NB4 (cell line): ENCODE measurements around the gene PRR5L.

Source experiments
- DNase-seq: peaks from one replicate; pipeline ENCODE4 v3.0.0; 2010; ENCODE audit warnings: low read depth
- H3K4me3 ChIP-seq: one replicate; pipeline ENCODE4 v1.5.1; 2011; ENCODE audit warnings: mild to moderate bottlenecking, low read depth, low read length, moderate library complexity
- MYC ChIP-seq: IDR thresholded peaks from 2 replicates; pipeline ENCODE4 v1.6.1; 2011; ENCODE audit warnings: low read depth, low read length
- POLR2A ChIP-seq: IDR thresholded peaks from 2 replicates; pipeline ENCODE4 v1.6.1; 2011; ENCODE audit warnings: mild to moderate bottlenecking; ENCODE audit not compliant: insufficient read length; ENCODE audit errors: extremely low read depth
- TF ChIP-seq, protein P1 (sequence below): IDR thresholded peaks from 2 replicates; pipeline ENCODE4 v1.6.1; 2011; ENCODE audit warnings: low read depth, low read length
- TF ChIP-seq, protein P2 (sequence below): IDR thresholded peaks from one replicate; pipeline ENCODE4 v1.5.1; 2012; ENCODE audit warnings: low read depth, low read length

The PRR5L gene

GRCh38 chr11:36380296-36381014 lies 84.4 kb downstream of the PRR5L start:
- TF ChIP-seq, protein P1, sequence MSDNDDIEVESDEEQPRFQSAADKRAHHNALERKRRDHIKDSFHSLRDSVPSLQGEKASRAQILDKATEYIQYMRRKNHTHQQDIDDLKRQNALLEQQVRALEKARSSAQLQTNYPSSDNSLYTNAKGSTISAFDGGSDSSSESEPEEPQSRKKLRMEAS = no peak
- TF ChIP-seq MYC (no peak), POLR2A (no peak)
- TF ChIP-seq, protein P2, sequence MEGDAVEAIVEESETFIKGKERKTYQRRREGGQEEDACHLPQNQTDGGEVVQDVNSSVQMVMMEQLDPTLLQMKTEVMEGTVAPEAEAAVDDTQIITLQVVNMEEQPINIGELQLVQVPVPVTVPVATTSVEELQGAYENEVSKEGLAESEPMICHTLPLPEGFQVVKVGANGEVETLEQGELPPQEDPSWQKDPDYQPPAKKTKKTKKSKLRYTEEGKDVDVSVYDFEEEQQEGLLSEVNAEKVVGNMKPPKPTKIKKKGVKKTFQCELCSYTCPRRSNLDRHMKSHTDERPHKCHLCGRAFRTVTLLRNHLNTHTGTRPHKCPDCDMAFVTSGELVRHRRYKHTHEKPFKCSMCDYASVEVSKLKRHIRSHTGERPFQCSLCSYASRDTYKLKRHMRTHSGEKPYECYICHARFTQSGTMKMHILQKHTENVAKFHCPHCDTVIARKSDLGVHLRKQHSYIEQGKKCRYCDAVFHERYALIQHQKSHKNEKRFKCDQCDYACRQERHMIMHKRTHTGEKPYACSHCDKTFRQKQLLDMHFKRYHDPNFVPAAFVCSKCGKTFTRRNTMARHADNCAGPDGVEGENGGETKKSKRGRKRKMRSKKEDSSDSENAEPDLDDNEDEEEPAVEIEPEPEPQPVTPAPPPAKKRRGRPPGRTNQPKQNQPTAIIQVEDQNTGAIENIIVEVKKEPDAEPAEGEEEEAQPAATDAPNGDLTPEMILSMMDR = no peak
- no peak overlapping the region for H3K4me3 ChIP-seq
- DNase-seq = no peak

DNA sequence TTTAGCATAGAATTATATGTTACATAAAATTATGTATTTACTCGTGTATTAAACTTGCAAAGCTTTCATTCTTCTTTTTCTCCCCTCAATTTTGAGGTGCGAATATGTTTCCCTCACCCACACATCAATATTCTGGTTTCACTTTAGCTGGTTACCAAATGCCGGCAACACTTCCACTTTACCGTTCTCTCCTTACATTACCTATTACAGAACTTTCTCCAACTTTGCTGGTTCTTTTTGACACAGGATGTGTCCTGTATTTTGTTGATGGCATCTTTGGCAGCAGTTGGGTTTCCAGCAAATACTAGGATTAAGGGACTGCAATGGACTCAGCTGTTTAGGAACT lies 84.9 kb downstream of the PRR5L start:
- no peak for TF ChIP-seq MYC
- TF ChIP-seq, protein P1 = no peak
- TF ChIP-seq POLR2A = no peak
- TF ChIP-seq, protein P2 = no peak
- no peak overlapping the region for H3K4me3 ChIP-seq
- DNase-seq = no peak

GRCh38 chr11:36383195-36383594 lies 87.1 kb downstream of the PRR5L start:
- no peak for DNase-seq
- H3K4me3 ChIP-seq = no peak overlapping the region

DNA sequence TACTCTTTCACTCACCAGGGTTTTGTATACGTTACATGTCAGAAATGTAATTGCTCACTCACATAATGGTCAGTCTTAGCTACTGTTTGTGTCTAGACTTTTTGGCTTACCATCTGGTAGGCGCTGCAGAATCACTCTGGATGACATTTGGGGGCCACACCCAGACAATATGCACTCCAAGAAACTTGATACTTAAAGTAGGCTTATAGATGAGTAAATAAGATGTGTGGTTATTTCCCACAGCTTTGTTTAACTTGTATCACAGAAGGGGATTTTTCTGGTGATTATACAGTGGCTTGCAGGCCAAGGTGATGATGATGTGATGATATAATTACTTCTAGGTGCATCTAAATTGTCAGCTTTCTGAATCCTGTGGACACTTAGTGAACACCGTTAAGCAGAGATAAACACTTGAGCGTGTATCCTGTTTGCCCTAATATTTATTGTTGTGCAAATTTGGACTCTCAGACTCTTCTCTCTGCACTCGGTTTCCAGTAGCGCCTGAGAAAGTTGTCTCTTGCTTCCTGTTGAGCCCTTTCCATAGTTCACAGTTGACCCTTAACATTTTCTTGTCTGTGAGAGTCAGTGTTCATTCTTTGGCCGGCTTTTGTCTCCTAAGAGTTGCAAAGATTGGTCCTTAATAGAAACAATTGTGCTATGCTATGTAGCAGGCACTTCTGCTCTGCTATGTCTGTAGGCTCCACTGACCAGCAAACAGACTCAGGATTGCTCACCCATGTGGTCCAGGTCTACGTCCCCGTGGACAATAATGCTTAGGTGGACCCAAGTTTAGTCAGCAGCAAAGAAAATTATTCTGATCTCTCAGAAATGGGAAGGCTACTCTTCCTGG lies 89.3 kb downstream of the PRR5L start:
- DNase-seq = no peak
- TF ChIP-seq, protein P2 = no peak
- TF ChIP-seq POLR2A (no peak), MYC (no peak)
- TF ChIP-seq, protein P1 = no peak

More at GRCh38 chr11:36383195-36383594, 87.1 kb downstream of the PRR5L start:
- no peak for TF ChIP-seq MYC
- TF ChIP-seq, protein P1 = no peak
- TF ChIP-seq POLR2A = no peak
- TF ChIP-seq, protein P2 = no peak

GRCh38 chr11:36386411-36386810 lies 90.3 kb downstream of the PRR5L start:
- no peak overlapping the region for H3K4me3 ChIP-seq
- no peak for TF ChIP-seq MYC
- no peak for DNase-seq

More for the DNA sequence above, 89.3 kb downstream of the PRR5L start:
- H3K4me3 ChIP-seq = no peak overlapping the region

DNA sequence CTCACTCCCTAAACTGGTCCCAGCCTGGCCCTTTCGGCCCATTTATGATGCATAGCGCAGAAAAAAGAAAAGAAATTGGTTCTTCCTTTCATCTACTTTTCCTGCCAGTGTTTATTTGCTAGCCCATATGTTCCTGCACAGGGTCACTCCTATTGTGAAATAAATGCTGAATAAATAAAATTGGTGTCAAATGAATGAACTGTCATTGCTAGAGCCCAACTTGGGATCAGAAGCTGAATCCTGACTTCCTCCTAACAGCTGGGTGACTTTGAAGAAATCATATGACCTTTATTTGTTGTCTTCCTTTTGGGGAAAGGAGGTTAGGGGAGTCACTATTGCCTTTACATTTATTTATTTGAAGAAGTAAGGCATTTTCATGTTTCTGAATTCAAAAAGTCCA lies 92.0 kb downstream of the PRR5L start:
- TF ChIP-seq, protein P1 = no peak
- TF ChIP-seq MYC (no peak), POLR2A (no peak)
- TF ChIP-seq, protein P2 = no peak
- no peak overlapping the region for H3K4me3 ChIP-seq
- DNase-seq = no peak
